Measurements from ENCODE around the gene CFAP97. TPM values are rescaled to one million over a fixed set of nuclear protein-coding genes. Genes with fewer than 3 reads are reported as not detected.

Gene CFAP97
- polyA plus RNA-seq, 1 donor from 2014 or later: 29.8 TPM

- Histone ChIP-seq H3K9me2 (ENCODE audit: insufficient read depth, low read length) (no peaks in the 10 kb centered on the region), H3K4me2 (ENCODE audit: low read length) (no peak overlapping the region), H3K9ac (ENCODE audit: low read length) (no peak overlapping the region), H3K36me3 (ENCODE audit: insufficient read depth, low read length) (no peaks in the 10 kb centered on the region), H2AFZ (ENCODE audit: low read depth, low read length) (no peak overlapping the region), H3K79me2 (replicated peaks; ENCODE audit: insufficient read depth, low read length) (no peaks in the 10 kb centered on the region), H3K4me3 (ENCODE audit: low read length) (no peak overlapping the region), H3K27me3 (ENCODE audit: insufficient read depth, low read depth, low read length) (no peaks in the 10 kb centered on the region), H4K20me1 (ENCODE audit: insufficient read depth) (no peaks in the 10 kb centered on the region), H3K9me3 (ENCODE audit: low read length) (no peaks in the 10 kb centered on the region), H3K27ac (ENCODE audit: low read length) (no peak overlapping the region), H3F3A (ENCODE audit: insufficient read depth, low read length, poor library complexity, severe bottlenecking) (no peaks in the 10 kb centered on the region)
- TF ChIP-seq EP300 (conservative IDR thresholded peaks at IDR 0.05; ENCODE audit: poor library complexity, severe bottlenecking) (no peak), POLR2AphosphoS5 (IDR thresholded peaks at IDR 0.05) (no peak), MXI1 (conservative IDR thresholded peaks at IDR 0.05; ENCODE audit: poor library complexity, severe bottlenecking) (no peak), EZH2 (IDR thresholded peaks at IDR 0.05; ENCODE audit: borderline replicate concordance, insufficient read depth, low read length, poor library complexity, severe bottlenecking) (no peak), SMC3 (conservative IDR thresholded peaks at IDR 0.05; ENCODE audit: poor library complexity) (no peak), RAD21 (conservative IDR thresholded peaks at IDR 0.05) (no peak), REST (IDR thresholded peaks at IDR 0.05; ENCODE audit: borderline replicate concordance) (no peak), CTCF (IDR thresholded peaks at IDR 0.05; ENCODE audit: poor library complexity, severe bottlenecking) (no peak), TAF1 (IDR thresholded peaks at IDR 0.05; ENCODE audit: low read depth) (no peak)
Observed at GRCh38 chr4:185229021-185229818, 25.4 kb upstream of the CFAP97 start.

GRCh38 chr4:185227713-185228278 is 24.0 kb upstream of the CFAP97 start:
- no peak overlapping the region for H3K9ac ChIP-seq (ENCODE audit: low read length)
- H3K4me3 ChIP-seq (ENCODE audit: low read length): no peak overlapping the region
- H2AFZ ChIP-seq (ENCODE audit: low read depth, low read length): no peak overlapping the region
- no peaks in the 10 kb centered on the region for H3K79me2 ChIP-seq (replicated peaks; ENCODE audit: insufficient read depth, low read length)
- no peaks in the 10 kb centered on the region for H3K36me3 ChIP-seq (ENCODE audit: insufficient read depth, low read length)
- H3K27ac ChIP-seq (ENCODE audit: low read length): no peak overlapping the region
- TF ChIP-seq POLR2AphosphoS5 (IDR thresholded peaks at IDR 0.05) (no peak), EP300 (conservative IDR thresholded peaks at IDR 0.05; ENCODE audit: poor library complexity, severe bottlenecking) (no peak), SMC3 (conservative IDR thresholded peaks at IDR 0.05; ENCODE audit: poor library complexity) (no peak), MXI1 (conservative IDR thresholded peaks at IDR 0.05; ENCODE audit: poor library complexity, severe bottlenecking) (no peak), EZH2 (IDR thresholded peaks at IDR 0.05; ENCODE audit: borderline replicate concordance, insufficient read depth, low read length, poor library complexity, severe bottlenecking) (no peak), RAD21 (conservative IDR thresholded peaks at IDR 0.05) (no peak), REST (IDR thresholded peaks at IDR 0.05; ENCODE audit: borderline replicate concordance) (no peak)
- no peaks in the 10 kb centered on the region for H3K9me2 ChIP-seq (ENCODE audit: insufficient read depth, low read length)
- H3F3A ChIP-seq (ENCODE audit: insufficient read depth, low read length, poor library complexity, severe bottlenecking): no peaks in the 10 kb centered on the region
- no peaks in the 10 kb centered on the region for H3K27me3 ChIP-seq (ENCODE audit: insufficient read depth, low read depth, low read length)
- no peaks in the 10 kb centered on the region for H3K9me3 ChIP-seq (ENCODE audit: low read length)
- no peaks in the 10 kb centered on the region for H4K20me1 ChIP-seq (ENCODE audit: insufficient read depth)
- no peak overlapping the region for H3K4me2 ChIP-seq (ENCODE audit: low read length)
